ENCODE data around the gene TSPEAR.

- TF ChIP-seq CTCF (IDR thresholded peaks at IDR 0.05) (no peak), POLR2A (IDR thresholded peaks at IDR 0.05) (no peak)
Measured at GRCh38 chr21:44750675-44751025, 39.3 kb upstream of the TSPEAR start.

Data from testis (tissue), 2 donors.